ENCODE results near the gene DIO3.

DIO3 gene

DNA sequence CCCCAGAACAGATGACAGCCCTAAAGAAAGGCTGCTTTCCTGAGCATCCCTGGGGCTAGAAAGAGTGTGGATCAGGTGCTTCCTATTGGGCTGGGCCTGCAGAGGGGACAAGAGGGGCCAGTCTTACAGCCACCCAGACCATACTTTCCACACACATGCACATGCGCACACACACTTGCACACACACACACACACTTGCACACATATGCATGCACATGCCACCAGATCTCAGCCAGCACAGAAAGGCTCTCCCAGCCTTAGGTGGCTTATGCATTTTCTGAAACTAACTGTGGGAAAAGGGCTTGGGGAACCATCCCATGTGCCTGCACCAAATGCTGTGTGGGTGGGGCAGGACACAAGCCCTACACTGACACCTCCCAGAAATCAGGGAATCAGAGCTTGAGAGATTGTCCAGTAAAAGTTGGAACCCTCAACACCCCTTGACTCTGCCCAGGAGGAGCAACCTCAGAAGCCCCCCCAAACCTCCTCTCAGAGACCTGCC, 2.5 kb upstream of the DIO3 start:
- DNase-seq (ENCODE audit: low read depth): no peak
- H3K4me3 ChIP-seq (ENCODE audit: low read depth, low read length): no peak overlapping the region

DNA sequence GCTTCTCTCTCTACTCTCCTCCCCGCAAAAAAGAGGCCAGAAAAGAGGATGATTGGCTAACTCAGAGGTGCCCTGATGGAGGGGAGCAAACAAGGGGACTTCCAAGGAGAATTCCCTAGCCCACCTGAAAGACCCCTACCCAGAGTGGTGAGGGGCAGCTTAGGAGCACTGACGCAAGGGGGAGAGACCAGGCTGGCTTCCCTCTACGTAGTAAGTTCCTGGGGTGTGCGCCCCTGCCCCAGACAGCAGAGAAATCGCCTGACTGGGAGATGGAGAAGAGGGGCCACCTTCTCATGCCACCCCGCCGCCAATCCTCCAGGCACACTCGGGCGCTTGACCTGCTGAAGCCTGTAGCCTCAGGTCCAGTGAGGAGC, 2.1 kb upstream of the DIO3 start:
- TF ChIP-seq, protein P1, sequence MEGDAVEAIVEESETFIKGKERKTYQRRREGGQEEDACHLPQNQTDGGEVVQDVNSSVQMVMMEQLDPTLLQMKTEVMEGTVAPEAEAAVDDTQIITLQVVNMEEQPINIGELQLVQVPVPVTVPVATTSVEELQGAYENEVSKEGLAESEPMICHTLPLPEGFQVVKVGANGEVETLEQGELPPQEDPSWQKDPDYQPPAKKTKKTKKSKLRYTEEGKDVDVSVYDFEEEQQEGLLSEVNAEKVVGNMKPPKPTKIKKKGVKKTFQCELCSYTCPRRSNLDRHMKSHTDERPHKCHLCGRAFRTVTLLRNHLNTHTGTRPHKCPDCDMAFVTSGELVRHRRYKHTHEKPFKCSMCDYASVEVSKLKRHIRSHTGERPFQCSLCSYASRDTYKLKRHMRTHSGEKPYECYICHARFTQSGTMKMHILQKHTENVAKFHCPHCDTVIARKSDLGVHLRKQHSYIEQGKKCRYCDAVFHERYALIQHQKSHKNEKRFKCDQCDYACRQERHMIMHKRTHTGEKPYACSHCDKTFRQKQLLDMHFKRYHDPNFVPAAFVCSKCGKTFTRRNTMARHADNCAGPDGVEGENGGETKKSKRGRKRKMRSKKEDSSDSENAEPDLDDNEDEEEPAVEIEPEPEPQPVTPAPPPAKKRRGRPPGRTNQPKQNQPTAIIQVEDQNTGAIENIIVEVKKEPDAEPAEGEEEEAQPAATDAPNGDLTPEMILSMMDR (IDR thresholded peaks at IDR 0.05; ENCODE audit: insufficient read depth, low read depth, low read length, missing control alignments): no peak
- H3K4me3 ChIP-seq (ENCODE audit: low read depth, low read length): no peak overlapping the region

More for the DNA sequence above, 2.5 kb upstream of the DIO3 start:
- TF ChIP-seq, protein P1 (IDR thresholded peaks at IDR 0.05; ENCODE audit: insufficient read depth, low read depth, low read length, missing control alignments): no peak

DNA sequence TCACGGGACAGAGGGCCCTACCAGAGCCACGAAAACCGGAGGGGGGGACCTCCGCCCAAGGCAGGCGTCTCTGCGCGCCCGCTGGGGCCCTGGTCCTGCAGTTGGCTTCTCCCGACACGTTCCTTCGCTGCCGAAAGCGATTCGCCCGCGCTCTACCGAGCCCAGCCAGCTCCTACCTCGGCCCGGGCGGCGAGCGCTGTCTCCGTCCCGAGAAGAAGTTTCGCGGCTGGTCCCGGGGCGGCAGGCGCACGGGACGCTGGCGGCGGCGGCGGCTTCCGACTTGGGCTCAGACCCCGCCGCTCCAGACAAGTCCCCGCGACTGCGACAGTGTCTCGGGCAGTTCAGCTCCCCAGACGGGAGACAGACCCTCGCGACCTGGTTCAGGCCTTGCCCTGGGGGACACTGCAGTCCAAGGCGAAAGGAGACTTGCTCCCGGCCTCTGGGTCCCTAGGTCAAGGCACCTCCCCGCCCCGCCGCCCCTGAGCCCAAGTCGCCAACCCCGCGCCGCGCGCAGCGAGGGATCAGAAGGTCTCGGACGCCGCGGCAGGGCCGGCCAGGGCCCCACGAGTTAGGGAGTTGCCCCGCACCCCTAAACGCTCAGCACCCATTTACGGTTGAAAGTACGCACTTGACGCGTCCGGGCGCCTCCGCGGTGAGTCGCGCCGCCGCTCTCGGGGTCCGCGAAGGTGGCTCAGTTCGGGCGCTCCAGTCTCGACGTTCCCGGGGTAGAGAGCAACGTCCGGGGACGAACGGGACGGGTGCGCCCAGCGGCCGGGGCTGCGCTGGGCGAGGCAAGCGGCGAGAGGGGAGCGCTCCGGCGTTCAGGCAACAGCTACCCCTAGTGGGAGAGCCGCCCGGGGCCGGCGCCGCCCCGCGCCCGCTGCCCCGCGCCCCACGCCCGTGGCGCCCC, 1.4 kb upstream of the DIO3 start:
- no peak overlapping the region for H3K4me3 ChIP-seq (ENCODE audit: low read depth, low read length)
- DNase-seq (ENCODE audit: low read depth): no peak
- TF ChIP-seq, protein P1 (IDR thresholded peaks at IDR 0.05; ENCODE audit: insufficient read depth, low read depth, low read length, missing control alignments): no peak

More for the DNA sequence above, 2.1 kb upstream of the DIO3 start:
- no peak for DNase-seq (ENCODE audit: low read depth)

DNA sequence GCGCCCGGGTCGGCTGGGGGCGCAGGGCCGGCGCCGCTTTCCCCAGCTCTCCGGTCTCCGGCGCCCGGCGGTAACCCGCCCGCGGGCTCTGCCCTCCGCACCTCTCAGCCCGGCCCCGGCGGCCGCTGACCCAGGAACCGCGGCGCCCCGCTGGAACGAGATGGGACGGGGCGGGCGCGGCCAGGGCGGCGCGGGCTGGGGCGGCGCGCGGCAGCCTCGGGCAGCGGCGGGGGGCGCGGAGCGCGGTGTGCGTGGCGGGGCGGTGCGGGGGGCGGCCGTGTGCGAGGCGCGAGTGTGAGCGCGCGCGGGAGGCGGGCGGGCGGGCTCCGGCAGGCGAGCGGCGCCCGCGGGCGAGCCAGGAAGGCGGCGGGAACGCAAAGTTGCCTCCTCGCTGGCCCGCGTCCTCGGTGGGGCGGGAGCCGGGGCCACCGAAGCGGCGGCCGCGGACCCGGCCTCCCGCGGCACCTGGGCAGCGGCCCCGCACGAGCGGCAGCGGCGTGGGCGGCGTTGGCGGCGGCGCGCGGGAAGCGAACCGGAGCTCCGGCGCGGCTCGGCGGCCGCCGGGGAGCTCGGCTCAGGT, 671 bp upstream of the DIO3 start:
- DNase-seq (ENCODE audit: low read depth): no peak
- TF ChIP-seq, protein P1 (IDR thresholded peaks at IDR 0.05; ENCODE audit: insufficient read depth, low read depth, low read length, missing control alignments): no peak
- H3K4me3 ChIP-seq (ENCODE audit: low read depth, low read length): no peak overlapping the region

DNA sequence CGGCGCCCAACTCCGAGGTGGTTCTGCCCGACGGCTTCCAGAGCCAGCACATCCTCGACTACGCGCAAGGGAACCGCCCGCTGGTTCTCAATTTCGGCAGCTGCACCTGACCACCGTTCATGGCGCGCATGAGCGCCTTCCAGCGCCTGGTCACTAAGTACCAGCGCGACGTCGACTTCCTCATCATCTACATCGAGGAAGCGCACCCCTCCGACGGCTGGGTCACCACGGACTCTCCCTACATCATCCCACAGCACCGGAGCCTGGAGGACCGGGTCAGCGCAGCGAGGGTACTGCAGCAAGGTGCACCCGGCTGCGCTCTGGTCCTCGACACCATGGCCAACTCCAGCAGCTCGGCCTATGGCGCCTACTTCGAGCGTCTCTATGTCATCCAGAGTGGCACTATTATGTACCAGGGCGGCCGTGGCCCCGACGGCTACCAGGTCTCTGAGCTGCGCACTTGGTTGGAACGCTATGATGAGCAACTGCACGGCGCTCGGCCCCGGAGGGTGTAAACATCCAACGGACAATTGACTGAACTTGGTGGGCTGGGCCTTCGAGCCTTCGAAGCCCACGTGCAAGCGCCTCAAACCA, 699 bp downstream of the DIO3 start:
- H3K4me3 ChIP-seq (ENCODE audit: low read depth, low read length): no peak overlapping the region
- TF ChIP-seq, protein P1 (IDR thresholded peaks at IDR 0.05; ENCODE audit: insufficient read depth, low read depth, low read length, missing control alignments): no peak
- DNase-seq (ENCODE audit: low read depth): no peak

DNA sequence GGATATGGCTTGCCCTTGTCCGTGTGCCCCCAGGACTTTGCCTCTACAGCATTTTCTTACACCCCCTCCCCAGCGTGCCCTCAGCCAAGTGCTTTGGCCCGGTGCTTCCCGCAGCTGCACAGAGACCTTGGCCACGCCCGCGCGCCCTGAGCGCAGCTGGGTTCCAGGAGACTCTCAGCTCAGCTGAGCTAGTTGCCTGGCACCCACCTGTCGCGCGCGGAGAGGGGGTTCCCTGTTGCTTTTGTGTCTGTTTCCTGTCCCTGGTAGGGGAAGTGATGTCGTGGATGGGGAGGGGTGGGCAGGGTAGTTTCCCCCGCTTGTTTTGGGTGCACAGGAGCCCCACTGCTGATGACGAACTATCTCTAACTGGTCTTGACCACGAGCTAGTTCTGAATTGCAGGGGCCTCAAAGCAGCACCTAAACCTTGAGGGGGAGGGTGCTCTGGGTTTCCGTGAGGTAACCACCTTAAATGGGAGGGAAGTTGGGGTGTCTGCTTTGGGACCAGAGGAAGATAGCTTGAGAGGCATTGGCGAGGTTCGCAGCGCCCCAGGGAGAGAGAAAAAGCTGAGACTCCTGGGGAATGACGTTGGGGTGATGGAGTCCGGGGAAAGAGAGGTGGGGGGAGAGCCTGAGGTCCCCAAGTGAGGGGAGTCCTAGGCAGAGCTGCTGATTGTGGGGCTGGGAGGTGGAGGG, 1.5 kb downstream of the DIO3 start:
- TF ChIP-seq, protein P1 (IDR thresholded peaks at IDR 0.05; ENCODE audit: insufficient read depth, low read depth, low read length, missing control alignments): no peak
- DNase-seq (ENCODE audit: low read depth): no peak
- no peak overlapping the region for H3K4me3 ChIP-seq (ENCODE audit: low read depth, low read length)
